PC-3 (cell line): ENCODE measurements around the gene CAMTA1.

ENCODE experiments used
- EZH2 ChIP-seq: fragments of 300-600 bp; sonication (generic); IDR thresholded peaks from one replicate; pipeline ENCODE4 v1.6.1; 2017; ENCODE audit warnings: antibody characterized with exemption, mild to moderate bottlenecking, low read length; ENCODE audit not compliant: unreplicated experiment
- EZH2phosphoT487 ChIP-seq: fragments of 300-600 bp; sonication (generic); IDR thresholded peaks from 2 replicates; pipeline ENCODE4 v1.6.1; 2018; ENCODE audit warnings: mild to moderate bottlenecking, antibody characterized with exemption, low read length, borderline replicate concordance
- TF ChIP-seq, protein P1 (sequence below): fragments of 300-600 bp; sonication (generic); conservative IDR thresholded peaks from 2 replicates; pipeline ENCODE4 v1.5.1; 2017; ENCODE audit warnings: antibody characterized with exemption, low read depth, mild to moderate bottlenecking, low read length

DNA sequence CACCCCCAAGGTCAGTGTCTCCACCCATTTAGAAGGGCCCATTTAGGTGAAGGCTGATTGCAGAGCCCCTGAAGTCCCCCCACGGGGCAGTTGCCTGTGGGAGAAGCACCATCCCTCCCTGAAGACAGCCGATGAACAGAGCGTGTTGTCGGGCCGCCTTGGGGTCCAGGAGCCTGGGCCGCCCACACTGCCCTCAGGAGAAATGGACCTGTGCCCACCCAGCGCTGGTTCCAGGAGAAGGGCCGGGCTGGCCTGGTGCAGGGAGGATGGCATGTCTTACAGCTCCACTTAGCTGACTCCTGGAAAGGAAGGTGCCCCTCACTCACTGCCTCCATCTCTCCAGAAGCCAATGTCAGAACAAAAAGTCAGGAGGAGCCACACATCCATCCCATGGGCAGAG lies 733.2 kb downstream of the CAMTA1 start:
- TF ChIP-seq, protein P1, sequence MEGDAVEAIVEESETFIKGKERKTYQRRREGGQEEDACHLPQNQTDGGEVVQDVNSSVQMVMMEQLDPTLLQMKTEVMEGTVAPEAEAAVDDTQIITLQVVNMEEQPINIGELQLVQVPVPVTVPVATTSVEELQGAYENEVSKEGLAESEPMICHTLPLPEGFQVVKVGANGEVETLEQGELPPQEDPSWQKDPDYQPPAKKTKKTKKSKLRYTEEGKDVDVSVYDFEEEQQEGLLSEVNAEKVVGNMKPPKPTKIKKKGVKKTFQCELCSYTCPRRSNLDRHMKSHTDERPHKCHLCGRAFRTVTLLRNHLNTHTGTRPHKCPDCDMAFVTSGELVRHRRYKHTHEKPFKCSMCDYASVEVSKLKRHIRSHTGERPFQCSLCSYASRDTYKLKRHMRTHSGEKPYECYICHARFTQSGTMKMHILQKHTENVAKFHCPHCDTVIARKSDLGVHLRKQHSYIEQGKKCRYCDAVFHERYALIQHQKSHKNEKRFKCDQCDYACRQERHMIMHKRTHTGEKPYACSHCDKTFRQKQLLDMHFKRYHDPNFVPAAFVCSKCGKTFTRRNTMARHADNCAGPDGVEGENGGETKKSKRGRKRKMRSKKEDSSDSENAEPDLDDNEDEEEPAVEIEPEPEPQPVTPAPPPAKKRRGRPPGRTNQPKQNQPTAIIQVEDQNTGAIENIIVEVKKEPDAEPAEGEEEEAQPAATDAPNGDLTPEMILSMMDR: no peak
- TF ChIP-seq EZH2: no peak
- no peak for TF ChIP-seq EZH2phosphoT487
